HG02981 (cell line): ENCODE measurements around the gene CLSTN3.

Source experiments
- ATAC-seq: cut with Tn5 transposase; IDR thresholded peaks from one replicate; pipeline ENCODE4 v1.9.1; 2021; ENCODE audit warnings: mild to moderate bottlenecking, moderate library complexity; ENCODE audit not compliant: unreplicated experiment

The CLSTN3 gene

DNA sequence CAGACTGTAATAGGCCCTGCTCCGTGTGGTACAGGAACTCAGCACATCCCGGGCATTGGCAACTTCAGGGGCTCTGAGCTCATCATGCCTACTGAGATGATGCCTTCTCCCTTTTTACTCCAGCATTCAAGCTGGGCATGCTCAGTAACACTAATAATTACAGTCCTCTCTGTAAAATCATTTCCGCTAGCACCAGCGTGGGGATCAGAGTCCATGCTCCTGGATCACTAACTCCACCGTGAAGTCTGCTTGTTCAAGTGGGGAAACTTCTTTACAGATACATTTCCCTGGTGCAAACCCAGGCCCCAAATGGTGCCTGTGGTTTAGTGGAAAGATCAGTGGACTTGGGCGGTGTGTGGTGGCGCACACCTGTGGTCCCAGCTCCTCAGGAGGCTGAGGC lies 16.7 kb downstream of the CLSTN3 start:
- ATAC-seq = no peak

DNA sequence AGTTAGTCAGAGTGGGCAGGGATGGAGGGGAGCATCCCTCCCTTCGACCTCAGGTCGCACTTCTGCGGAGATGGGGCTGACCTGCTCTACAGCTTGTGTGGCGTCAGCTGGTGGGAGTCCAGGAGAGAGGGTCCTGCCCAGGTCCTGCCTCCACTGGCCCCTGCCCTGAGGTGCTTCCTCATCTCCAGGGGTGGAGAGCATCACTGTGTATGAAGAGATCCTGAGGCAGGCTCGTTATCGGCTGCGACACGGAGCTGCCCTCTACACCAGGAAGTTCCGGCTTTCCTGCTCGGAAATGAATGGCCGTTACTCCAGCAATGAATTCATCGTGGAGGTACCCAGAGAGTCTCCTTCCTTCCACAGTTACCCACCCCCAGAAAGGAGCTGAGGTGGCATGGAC lies 20.2 kb downstream of the CLSTN3 start:
- ATAC-seq = no peak

DNA sequence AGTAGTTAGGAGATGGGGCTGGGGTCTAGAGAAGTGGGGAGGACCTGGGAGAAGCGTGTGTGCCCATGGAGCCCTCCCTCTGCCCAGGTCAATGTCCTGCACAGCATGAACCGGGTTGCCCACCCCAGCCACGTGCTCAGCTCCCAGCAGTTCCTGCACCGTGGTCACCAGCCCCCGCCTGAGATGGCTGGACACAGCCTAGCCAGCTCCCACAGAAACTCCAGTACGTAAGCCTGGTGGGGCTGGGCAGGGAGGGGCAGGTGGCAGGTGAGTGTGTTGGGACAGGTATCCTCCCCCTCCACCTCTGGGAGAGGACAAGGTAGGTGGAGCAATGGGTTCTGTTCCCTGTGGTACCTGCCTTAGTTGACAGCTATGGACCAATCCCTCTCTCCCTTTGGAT lies 20.7 kb downstream of the CLSTN3 start:
- ATAC-seq = no peak

DNA sequence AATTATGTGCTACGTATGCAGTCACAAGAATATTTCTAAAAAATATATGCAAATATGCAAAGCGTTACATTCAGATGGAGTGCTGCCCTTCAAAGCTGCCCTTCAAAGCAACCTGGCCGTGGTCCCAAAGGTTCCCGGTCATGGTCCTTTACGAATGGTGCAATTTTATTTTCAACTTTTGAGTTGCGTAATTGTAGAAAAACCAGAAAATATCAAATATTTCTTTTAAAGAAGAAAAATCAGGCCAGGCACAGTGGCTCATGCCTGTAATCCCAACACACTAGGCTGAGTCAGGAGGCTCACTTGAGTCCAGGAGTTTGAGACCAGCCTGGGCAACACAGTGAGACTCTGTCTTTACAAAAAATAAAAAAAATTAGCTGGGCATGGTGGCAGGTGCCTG lies 21.4 kb downstream of the CLSTN3 start:
- ATAC-seq = no peak

GRCh38 chr12:7152818-7153217 lies 22.6 kb downstream of the CLSTN3 start:
- ATAC-seq = no peak

GRCh38 chr12:7154042-7154441 lies 23.9 kb downstream of the CLSTN3 start:
- ATAC-seq = no peak

DNA sequence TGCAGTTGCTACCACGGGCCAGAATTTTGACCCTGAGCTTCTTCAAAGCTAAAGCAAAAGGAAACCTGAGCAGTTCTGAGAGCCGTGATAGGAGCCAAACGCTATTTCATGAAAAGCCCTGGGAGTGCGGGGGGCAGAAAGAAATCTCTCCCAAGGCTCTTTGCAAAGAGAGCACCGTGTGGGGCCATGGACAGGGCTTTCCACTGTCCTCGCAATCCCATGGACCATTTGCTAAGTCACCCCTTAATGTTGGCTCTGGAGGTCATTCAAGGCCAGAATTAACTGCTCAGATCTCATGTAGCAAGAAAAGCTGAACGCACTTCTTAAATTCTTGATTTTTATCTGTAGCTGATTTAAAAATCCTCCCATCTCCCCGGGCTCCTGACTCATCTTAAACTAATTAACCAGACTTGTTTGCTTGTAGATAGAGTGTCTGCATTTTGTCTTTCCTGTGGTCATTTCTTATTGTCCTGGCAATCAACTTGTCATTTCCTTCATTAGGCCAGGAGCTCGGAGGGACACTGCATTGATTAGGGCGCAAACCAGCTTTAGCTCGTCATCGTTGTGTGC lies 24.8 kb downstream of the CLSTN3 start:
- no peak for ATAC-seq

GRCh38 chr12:7155471-7156034 lies 25.4 kb downstream of the CLSTN3 start:
- ATAC-seq = no peak

- ATAC-seq = no peak
Observed at GRCh38 chr12:7156259-7157197, 26.4 kb downstream of the CLSTN3 start.

- no peak for ATAC-seq
Observed at GRCh38 chr12:7157391-7157790, 27.2 kb downstream of the CLSTN3 start.

DNA sequence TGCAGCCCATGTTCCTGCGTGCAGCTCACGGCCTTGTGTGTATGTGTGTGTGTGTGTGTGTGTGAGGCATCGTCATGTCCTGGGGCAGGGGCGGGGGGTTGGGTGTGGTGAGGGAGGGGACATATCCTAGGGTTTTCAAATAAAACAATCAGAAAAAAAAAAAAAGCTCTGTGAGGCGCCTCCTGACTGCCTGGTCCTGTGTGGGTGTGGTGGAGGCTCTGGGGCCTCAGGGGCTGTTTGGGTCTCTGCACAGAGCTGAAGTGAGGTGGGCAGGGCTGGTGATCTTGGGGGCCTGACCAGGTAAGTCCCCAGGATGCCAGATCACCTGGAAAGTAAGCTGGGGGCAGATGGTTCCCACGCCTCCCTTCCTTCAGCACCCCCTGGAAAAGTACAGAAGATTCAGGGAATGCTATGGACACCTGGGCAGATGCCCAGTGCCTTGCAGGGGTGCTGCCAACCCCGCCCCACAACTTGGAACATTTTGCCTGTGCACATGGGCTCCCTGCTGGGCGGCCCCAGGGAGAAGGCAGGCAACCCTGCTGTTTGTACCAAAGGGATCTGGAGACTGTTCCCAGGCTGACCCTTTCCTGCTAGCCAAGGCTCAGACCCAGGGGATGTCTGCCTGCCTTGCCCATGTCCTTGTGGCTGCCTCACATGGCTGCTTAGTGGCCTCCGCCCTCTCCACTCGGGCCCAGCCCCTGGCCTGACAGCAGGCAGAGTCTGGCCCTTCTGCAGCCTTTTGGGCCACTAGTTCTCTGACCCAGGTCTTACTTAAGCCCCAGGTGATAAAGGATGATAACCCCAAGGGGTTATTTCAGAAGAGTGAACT lies 28.8 kb downstream of the CLSTN3 start:
- no peak for ATAC-seq

GRCh38 chr12:7160183-7160582 lies 30.0 kb downstream of the CLSTN3 start:
- no peak for ATAC-seq

GRCh38 chr12:7161327-7161726 lies 31.2 kb downstream of the CLSTN3 start:
- ATAC-seq = no peak

- ATAC-seq = no peak
Observed at GRCh38 chr12:7161811-7162210, 31.6 kb downstream of the CLSTN3 start.

GRCh38 chr12:7162691-7163114 lies 32.5 kb downstream of the CLSTN3 start:
- no peak for ATAC-seq

GRCh38 chr12:7169951-7170350 lies 39.8 kb downstream of the CLSTN3 start:
- no peak for ATAC-seq

DNA sequence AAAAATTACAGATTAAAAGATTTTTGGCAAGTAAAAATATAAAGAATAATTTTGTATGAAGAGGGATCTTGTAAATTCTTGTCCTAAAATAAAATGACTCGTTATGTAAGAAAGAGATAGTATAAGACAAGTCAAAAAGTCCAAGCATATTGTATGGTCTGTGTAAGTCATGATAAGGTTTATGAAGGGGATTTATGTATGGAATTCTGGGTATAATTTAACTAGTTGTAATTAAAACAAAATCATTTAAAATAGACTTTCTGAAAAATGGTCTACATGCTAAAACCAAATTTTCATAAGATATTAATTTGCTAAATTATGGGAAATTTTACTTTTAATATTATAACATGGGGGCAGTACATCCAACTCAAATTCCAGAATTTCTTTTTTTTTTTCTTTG lies 41.7 kb downstream of the CLSTN3 start:
- no peak for ATAC-seq

DNA sequence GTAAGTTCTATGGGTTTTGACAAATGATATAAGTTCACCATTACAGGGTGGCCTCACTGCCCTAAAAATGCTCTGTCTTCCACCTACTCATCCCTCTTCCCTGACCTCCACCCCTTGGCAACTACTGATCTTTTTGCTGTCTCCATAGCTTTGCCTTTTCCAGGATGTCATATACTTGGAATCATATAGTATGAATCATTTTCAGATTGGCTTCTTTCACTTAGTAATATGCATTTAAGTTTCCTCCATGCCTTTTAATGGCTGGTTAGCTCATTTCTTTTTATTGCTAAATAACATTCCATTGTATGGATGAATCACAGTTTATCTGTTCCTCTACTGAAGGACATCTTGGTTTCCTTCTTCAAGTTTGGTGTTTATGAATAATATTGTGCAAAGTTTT lies 45.3 kb downstream of the CLSTN3 start:
- ATAC-seq = no peak

DNA sequence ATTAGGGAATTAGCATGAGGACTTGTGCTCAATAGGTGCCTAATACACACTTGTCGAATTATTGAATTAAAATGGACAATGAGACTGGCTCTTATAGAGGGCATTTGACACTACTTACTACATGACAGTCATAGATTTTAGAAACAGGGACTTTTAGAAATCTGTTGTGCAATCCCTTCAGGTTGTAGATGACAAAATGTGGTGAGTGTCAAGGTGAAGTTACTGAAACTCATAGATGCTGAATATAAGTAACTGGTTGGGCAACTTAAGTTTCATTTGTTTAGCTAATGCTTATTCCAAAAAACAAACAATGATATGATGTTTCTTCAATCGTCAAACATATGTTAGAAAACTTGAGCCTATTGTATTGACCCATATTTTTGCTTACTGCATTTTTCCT lies 46.4 kb downstream of the CLSTN3 start:
- no peak for ATAC-seq

- no peak for ATAC-seq
Observed at GRCh38 chr12:7178481-7178880, 48.3 kb downstream of the CLSTN3 start.

DNA sequence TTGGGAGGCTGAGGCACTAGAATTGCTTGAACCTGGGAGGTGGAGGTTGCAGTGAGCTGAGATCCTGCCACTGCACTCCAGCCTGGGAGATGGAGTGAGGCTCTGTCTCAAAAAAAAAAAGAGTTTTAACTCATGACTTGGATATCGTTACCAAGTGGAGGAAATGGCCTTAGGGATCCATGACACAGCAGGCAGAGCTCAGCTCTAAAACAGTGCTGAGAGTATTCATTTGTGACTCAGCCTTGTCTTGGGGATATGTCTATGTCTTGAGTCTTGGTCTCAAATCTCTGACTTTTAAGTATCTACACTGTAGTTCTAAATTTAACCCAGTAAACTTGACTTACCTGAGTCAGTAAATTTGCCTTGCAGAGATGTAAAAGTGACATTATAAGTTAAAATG lies 50.5 kb downstream of the CLSTN3 start:
- ATAC-seq = no peak
